Smooth muscle cell (in vitro differentiated cells): ENCODE data around the gene ERGIC1. TPM values are rescaled to one million over a fixed set of nuclear protein-coding genes. Genes with fewer than 3 reads are reported as not detected.
A peak's percentile ranks its signal among the peaks of the same experiment; 100 is the strongest.

Experiments used
- DNase-seq: peaks from one replicate; lab custom pipeline; 2025; ENCODE audit not compliant: unreplicated experiment; lab: John Stamatoyannopoulos, UW
- H2AFZ ChIP-seq: fragments of 200-600 bp; sonication (generic); 2 replicates; pipeline ENCODE4 v1.6.0; 2016; ENCODE audit warnings: antibody characterized with exemption, low read depth, mild to moderate bottlenecking
- H3F3A ChIP-seq: fragments of 200-600 bp; sonication (generic); 2 replicates; pipeline ENCODE4 v1.6.0; 2017; ENCODE audit warnings: antibody characterized with exemption, low read depth
- H3K27ac ChIP-seq: fragments of 200-600 bp; sonication (generic); 2 replicates; pipeline ENCODE4 v1.5.1; 2016; ENCODE audit warnings: low read depth, mild to moderate bottlenecking
- H3K27me3 ChIP-seq: fragments of 200-600 bp; sonication (generic); 2 replicates; pipeline ENCODE4 v1.6.1; 2016; ENCODE audit warnings: low read depth, mild to moderate bottlenecking
- H3K36me3 ChIP-seq: fragments of 200-600 bp; sonication (generic); 2 replicates; pipeline ENCODE4 v1.5.1; 2016; ENCODE audit warnings: low read depth
- H3K4me1 ChIP-seq: fragments of 200-600 bp; sonication (generic); 2 replicates; pipeline ENCODE4 v1.5.1; 2016; ENCODE audit warnings: low read depth
- H3K4me2 ChIP-seq: fragments of 200-600 bp; sonication (generic); 2 replicates; pipeline ENCODE4 v1.6.0; 2016; ENCODE audit warnings: mild to moderate bottlenecking
- H3K4me3 ChIP-seq: fragments of 200-600 bp; sonication (generic); 2 replicates; pipeline ENCODE4 v1.5.1; 2016; ENCODE audit warnings: mild to moderate bottlenecking
- H3K79me2 ChIP-seq: fragments of 200-600 bp; sonication (generic); 2 replicates; pipeline ENCODE4 v1.6.0; 2016; ENCODE audit warnings: low read depth, mild to moderate bottlenecking
- H3K9ac ChIP-seq: fragments of 200-600 bp; sonication (generic); 2 replicates; pipeline ENCODE4 v1.6.0; 2016; ENCODE audit warnings: low read depth
- H3K9me3 ChIP-seq: fragments of 200-600 bp; sonication (generic); replicated peaks from 2 replicates; pipeline ENCODE4 v1.5.1; 2016; ENCODE audit warnings: low read depth
- H4K20me1 ChIP-seq: fragments of 200-600 bp; sonication (generic); 2 replicates; pipeline ENCODE4 v1.6.0; 2016; ENCODE audit warnings: low read depth
- WGBS: methylation state at CpG from one replicate; pipeline ENCODE4 v1.1.7; 2016; ENCODE audit warnings: low lambda C conversion rate; 5-methylcytosine and 5-hydroxymethylcytosine counted together
- polyA plus RNA-seq: library from polyadenylated mRNA; unstranded; fragments of >200 nt; fragmentation: Nextera tagmentation; extraction: Ambion mirVana; gene quantifications from 2 replicates; pipeline ENCODE4 v1.2.1, GENCODE V29; 2016
- total RNA-seq: library from RNA; depleted of rRNA; stranded (reverse); fragments of >200 nt; gene quantifications from 2 replicates; pipeline ENCODE4 v1.2.3, GENCODE V29; 2014
- TF ChIP-seq, protein P1 (sequence below): fragments of 200-600 bp; sonication (generic); IDR thresholded peaks from 2 replicates; pipeline ENCODE4 v1.5.1; 2017; ENCODE audit warnings: borderline replicate concordance, mild to moderate bottlenecking, antibody characterized with exemption; ENCODE audit not compliant: insufficient read depth, poor library complexity, severe bottlenecking

The ERGIC1 gene
- total and polyA plus RNA-seq, 2 experiments from 2014 or later: 38.2 to 140 TPM

DNA sequence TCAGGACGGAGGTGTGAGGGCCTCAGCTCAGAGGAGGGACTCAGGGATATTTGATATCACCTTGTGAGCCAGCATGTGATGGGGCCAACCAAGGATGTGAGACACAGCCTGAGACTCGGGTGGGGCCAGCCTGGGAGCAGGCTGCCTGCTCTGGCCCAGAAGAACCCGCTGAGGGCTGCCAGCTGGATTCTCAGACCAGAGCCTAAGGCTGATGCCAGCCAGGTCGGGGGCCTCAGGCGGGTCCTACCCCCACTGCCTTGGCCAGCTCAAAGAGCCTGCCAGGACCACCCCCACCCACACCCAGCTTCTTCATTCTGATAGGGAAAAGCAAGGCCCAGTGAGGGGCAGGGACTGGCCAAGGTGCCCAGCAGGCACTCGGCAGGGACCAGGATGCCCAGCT lies 42.8 kb upstream of the ERGIC1 start:
- WGBS: 87% methylated on average over 6 of the region's 6 CpGs
- Histone ChIP-seq H3K9ac (no peak overlapping the region), H3K79me2 (no peaks in the 10 kb centered on the region), H3K9me3 (no peaks in the 10 kb centered on the region), H3K36me3 (no peaks in the 10 kb centered on the region), H3K27ac (peak overlapping the region; percentile 74), H3K27me3 (no peaks in the 10 kb centered on the region), H2AFZ (no peak overlapping the region), H4K20me1 (no peaks in the 10 kb centered on the region), H3K4me1 (peaks cover 7% of the 10 kb centered on the region), H3K4me3 (no peak overlapping the region), H3K4me2 (no peak overlapping the region), H3F3A (no peaks in the 10 kb centered on the region)
- DNase-seq: no peak
- TF ChIP-seq, protein P1, sequence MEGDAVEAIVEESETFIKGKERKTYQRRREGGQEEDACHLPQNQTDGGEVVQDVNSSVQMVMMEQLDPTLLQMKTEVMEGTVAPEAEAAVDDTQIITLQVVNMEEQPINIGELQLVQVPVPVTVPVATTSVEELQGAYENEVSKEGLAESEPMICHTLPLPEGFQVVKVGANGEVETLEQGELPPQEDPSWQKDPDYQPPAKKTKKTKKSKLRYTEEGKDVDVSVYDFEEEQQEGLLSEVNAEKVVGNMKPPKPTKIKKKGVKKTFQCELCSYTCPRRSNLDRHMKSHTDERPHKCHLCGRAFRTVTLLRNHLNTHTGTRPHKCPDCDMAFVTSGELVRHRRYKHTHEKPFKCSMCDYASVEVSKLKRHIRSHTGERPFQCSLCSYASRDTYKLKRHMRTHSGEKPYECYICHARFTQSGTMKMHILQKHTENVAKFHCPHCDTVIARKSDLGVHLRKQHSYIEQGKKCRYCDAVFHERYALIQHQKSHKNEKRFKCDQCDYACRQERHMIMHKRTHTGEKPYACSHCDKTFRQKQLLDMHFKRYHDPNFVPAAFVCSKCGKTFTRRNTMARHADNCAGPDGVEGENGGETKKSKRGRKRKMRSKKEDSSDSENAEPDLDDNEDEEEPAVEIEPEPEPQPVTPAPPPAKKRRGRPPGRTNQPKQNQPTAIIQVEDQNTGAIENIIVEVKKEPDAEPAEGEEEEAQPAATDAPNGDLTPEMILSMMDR: no peak

DNA sequence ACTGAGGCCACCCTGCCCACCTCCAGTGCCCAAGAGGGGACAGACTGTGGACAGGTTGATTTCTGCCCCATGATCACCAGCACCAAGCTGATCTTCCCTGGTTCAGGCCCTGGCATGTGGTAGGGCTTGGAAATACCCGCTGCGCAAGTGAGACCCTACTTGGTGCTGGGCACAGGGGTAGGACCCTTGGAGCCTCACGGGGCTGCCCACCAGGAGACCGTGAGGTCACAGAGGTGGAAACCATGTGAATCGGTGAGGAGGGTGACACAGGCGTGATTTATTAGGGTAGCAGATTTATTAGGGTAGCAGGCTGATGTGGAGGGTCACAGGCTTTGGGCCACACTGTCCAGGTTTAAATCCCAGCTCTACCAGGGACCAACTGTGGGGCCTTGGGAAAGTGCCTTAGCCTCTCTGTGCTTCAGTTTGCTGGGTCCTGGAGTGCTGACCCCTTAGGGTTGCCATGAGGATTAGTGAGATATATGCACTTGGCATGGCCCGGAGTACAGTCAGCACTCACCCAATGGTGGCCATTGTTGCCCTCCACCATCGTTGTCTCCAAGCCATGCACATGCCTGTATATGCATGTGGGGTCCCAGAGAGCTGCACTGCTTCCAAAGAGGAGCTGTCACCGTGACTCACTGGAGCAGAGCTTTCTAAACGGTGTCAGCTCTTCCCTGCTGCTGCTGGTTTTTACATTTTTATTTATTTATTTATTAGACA lies 42.2 kb upstream of the ERGIC1 start:
- TF ChIP-seq, protein P1: no peak
- no peak overlapping the region for H3K9ac ChIP-seq
- H3K4me1 ChIP-seq: peaks cover 7% of the 10 kb centered on the region
- 76% methylated on average over 10 of the region's 10 CpGs for WGBS
- H3K79me2 ChIP-seq: no peaks in the 10 kb centered on the region
- no peak for DNase-seq
- H3K9me3 ChIP-seq: no peaks in the 10 kb centered on the region
- peak overlapping the region; percentile 14 for H3K4me2 ChIP-seq
- H4K20me1 ChIP-seq: no peaks in the 10 kb centered on the region
- no peaks in the 10 kb centered on the region for H3F3A ChIP-seq
- H3K27me3 ChIP-seq: no peaks in the 10 kb centered on the region
- no peaks in the 10 kb centered on the region for H3K36me3 ChIP-seq
- H3K27ac ChIP-seq: peak overlapping the region; percentile 74
- H3K4me3 ChIP-seq: no peak overlapping the region
- no peak overlapping the region for H2AFZ ChIP-seq

- H3K4me3 ChIP-seq: no peak overlapping the region
- H4K20me1 ChIP-seq: no peaks in the 10 kb centered on the region
- no peak for DNase-seq
- no peaks in the 10 kb centered on the region for H3K36me3 ChIP-seq
- 68% methylated on average over 13 of the region's 13 CpGs for WGBS
- TF ChIP-seq, protein P1: no peak
- no peak overlapping the region for H3K9ac ChIP-seq
- H3K27me3 ChIP-seq: no peaks in the 10 kb centered on the region
- H3K4me1 ChIP-seq: peaks cover 7% of the 10 kb centered on the region
- H3K9me3 ChIP-seq: no peaks in the 10 kb centered on the region
- H2AFZ ChIP-seq: no peak overlapping the region
- H3F3A ChIP-seq: no peaks in the 10 kb centered on the region
- peak overlapping the region; percentile 74 for H3K27ac ChIP-seq
- no peaks in the 10 kb centered on the region for H3K79me2 ChIP-seq
- peak overlapping the region; percentile 14 for H3K4me2 ChIP-seq
Measured at GRCh38 chr5:172792701-172793570, 41.1 kb upstream of the ERGIC1 start.
